Ishikawa (cell line): ENCODE results near the gene POLD4.

Source experiments
- CEBPB ChIP-seq: IDR thresholded peaks from 2 replicates; pipeline ENCODE4 v1.6.1; 2012
- CREB1 ChIP-seq: IDR thresholded peaks from 2 replicates; pipeline ENCODE4 v1.6.1; 2012; ENCODE audit warnings: low read depth
- EGR1 ChIP-seq: IDR thresholded peaks from 2 replicates; pipeline ENCODE4 v1.6.1; 2012
- EP300 ChIP-seq: IDR thresholded peaks from 2 replicates; pipeline ENCODE4 v1.6.1; 2012; ENCODE audit warnings: borderline replicate concordance
- FOXM1 ChIP-seq: IDR thresholded peaks from 2 replicates; pipeline ENCODE4 v1.6.1; 2012; ENCODE audit warnings: low read depth, borderline replicate concordance
- NFIC ChIP-seq: IDR thresholded peaks from 2 replicates; pipeline ENCODE4 v1.6.1; 2012
- RAD21 ChIP-seq: IDR thresholded peaks from 2 replicates; pipeline ENCODE4 v1.6.1; 2012; ENCODE audit warnings: low read depth
- REST ChIP-seq: IDR thresholded peaks from 2 replicates; pipeline ENCODE4 v1.6.1; 2012; ENCODE audit warnings: low read depth, mild to moderate bottlenecking
- TAF1 ChIP-seq: IDR thresholded peaks from 2 replicates; pipeline ENCODE4 v1.6.1; 2012; ENCODE audit warnings: low read depth, mild to moderate bottlenecking
- TCF12 ChIP-seq: IDR thresholded peaks from 2 replicates; pipeline ENCODE4 v1.6.1; 2012; ENCODE audit warnings: low read depth
- TEAD4 ChIP-seq: IDR thresholded peaks from 2 replicates; pipeline ENCODE4 v1.6.1; 2012
- USF1 ChIP-seq: IDR thresholded peaks from 2 replicates; pipeline ENCODE4 v1.6.1; 2012
- YY1 ChIP-seq: IDR thresholded peaks from 2 replicates; pipeline ENCODE4 v1.6.1; 2012; ENCODE audit warnings: low read depth
- ZBTB7A ChIP-seq: IDR thresholded peaks from 2 replicates; pipeline ENCODE4 v1.6.1; 2012; ENCODE audit warnings: low read depth
- TF ChIP-seq, protein P1 (sequence below): IDR thresholded peaks from 2 replicates; pipeline ENCODE4 v1.6.1; 2012

Gene POLD4

GRCh38 chr11:67312187-67313021, 40.9 kb downstream of the POLD4 start:
- no peak for TF ChIP-seq RAD21
- no peak for TF ChIP-seq ZBTB7A
- TF ChIP-seq TAF1, result no peak

GRCh38 chr11:67311556-67312082, 41.7 kb downstream of the POLD4 start:
- TF ChIP-seq EGR1 (no peak), FOXM1 (no peak), NFIC (no peak), TAF1 (no peak), YY1 (no peak), CEBPB (no peak), REST (no peak), TEAD4 (no peak), EP300 (no peak), TCF12 (no peak), ZBTB7A (no peak), RAD21 (no peak), CREB1 (no peak), USF1 (no peak)
- TF ChIP-seq, protein P1, sequence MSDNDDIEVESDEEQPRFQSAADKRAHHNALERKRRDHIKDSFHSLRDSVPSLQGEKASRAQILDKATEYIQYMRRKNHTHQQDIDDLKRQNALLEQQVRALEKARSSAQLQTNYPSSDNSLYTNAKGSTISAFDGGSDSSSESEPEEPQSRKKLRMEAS, result no peak

GRCh38 chr11:67311051-67311555, 42.2 kb downstream of the POLD4 start:
- TF ChIP-seq RAD21 (no peak), TCF12 (no peak), TAF1 (no peak), ZBTB7A (no peak)
- TF ChIP-seq, protein P1, result no peak

DNA sequence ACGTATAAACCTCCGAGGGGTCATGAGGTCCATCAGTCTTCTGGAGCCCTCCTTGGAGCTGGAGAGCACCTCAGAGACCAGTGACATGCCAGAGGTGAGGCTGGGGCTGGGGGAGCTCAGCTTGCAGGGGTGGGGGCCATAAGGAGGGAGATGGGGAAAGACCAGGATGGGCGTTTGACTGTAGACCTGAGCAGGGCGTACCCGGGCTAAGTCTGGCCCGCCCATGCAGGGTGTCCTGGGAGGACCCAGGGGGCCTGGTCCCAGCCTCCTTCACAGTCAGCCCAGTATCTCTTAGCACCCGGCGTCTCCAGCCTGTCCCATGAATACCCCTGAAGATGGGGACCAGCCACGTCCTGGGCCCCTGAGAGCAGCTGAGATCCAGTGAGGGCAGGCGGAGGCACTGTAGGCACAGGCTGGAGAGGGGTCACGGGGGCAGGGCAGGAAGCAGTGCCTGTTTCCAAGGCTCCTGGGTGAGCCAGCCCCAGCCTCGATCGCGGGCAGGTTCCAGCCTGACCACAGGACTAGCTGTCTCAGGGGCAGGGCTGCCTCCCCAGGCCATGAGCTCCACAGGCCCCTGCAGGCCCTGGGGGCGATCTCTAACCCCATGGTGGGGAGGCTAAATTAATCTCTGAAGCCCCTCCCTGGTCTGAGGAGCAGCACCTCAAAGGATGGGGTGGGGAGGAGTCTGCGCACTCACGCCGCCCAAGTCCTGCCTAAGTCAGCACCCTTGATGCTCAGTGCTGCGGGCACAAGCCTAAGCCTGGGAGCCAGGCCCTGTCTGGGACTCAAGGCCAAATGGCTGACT, 42.9 kb downstream of the POLD4 start:
- no peak for TF ChIP-seq CREB1
- no peak for TF ChIP-seq CEBPB
- TF ChIP-seq FOXM1, result no peak
- no peak for TF ChIP-seq EP300
- TF ChIP-seq, protein P1, result no peak
- TF ChIP-seq TCF12, result no peak
- no peak for TF ChIP-seq REST
- TF ChIP-seq ZBTB7A, result no peak
- TF ChIP-seq YY1, result no peak
- no peak for TF ChIP-seq TAF1
- no peak for TF ChIP-seq TEAD4
- TF ChIP-seq USF1, result no peak
- no peak for TF ChIP-seq NFIC
- TF ChIP-seq EGR1, result no peak
- TF ChIP-seq RAD21, result no peak

- TF ChIP-seq FOXM1 (no peak), USF1 (no peak)
Measured at GRCh38 chr11:67309661-67310061, 43.7 kb downstream of the POLD4 start.
